GM19372 (cell line): Measurements from ENCODE around the gene AGO3.

Experiments used
- ATAC-seq: cut with Tn5 transposase; IDR thresholded peaks from one replicate; pipeline ENCODE4 v1.9.1; 2021; ENCODE audit warnings: mild to moderate bottlenecking, low read depth, moderate library complexity; ENCODE audit not compliant: unreplicated experiment

Gene AGO3

GRCh38 chr1:36118447-36119204, 187.7 kb downstream of the AGO3 start:
- ATAC-seq = no peak

GRCh38 chr1:36119456-36119855, 188.6 kb downstream of the AGO3 start:
- ATAC-seq = no peak
